Measurements from ENCODE around the gene BCL2L13. TPM values are rescaled to one million over a fixed set of nuclear protein-coding genes. Genes with fewer than 3 reads are reported as not detected.
A peak's percentile ranks its signal among the peaks of the same experiment; 100 is the strongest.

Gene BCL2L13
- total RNA-seq, 1 donor from 2014 or later, result 48.4 TPM

- no peak for TF ChIP-seq CTCF (IDR thresholded peaks at IDR 0.05; ENCODE audit: insufficient read depth, low read length, severe bottlenecking)
- Histone ChIP-seq H3K4me3 (ENCODE audit: low read depth, low read length) (no peak overlapping the region), H3K27me3 (ENCODE audit: control insufficient read depth, insufficient read depth, low read length) (no peaks in the 10 kb centered on the region), H3K36me3 (ENCODE audit: control insufficient read depth, insufficient read depth, low read length) (peaks cover 4% of the 10 kb centered on the region)
- DNase-seq (ENCODE audit: low read depth), result peak; percentile 93
- FAIRE-seq, result no peak
Observed at GRCh38 chr22:17705951-17706900, 67.7 kb downstream of the BCL2L13 start.

GRCh38 chr22:17706947-17707346 is 68.4 kb downstream of the BCL2L13 start:
- no peak for DNase-seq (ENCODE audit: low read depth)
- Histone ChIP-seq H3K36me3 (ENCODE audit: control insufficient read depth, insufficient read depth, low read length) (peaks cover 4% of the 10 kb centered on the region), H3K4me3 (ENCODE audit: low read depth, low read length) (no peak overlapping the region), H3K27me3 (ENCODE audit: control insufficient read depth, insufficient read depth, low read length) (no peaks in the 10 kb centered on the region)
- FAIRE-seq, result no peak
- TF ChIP-seq CTCF (IDR thresholded peaks at IDR 0.05; ENCODE audit: insufficient read depth, low read length, severe bottlenecking), result no peak

- DNase-seq (ENCODE audit: low read depth), result no peak
- FAIRE-seq, result no peak
- Histone ChIP-seq H3K4me3 (ENCODE audit: low read depth, low read length) (no peak overlapping the region), H3K27me3 (ENCODE audit: control insufficient read depth, insufficient read depth, low read length) (no peaks in the 10 kb centered on the region), H3K36me3 (ENCODE audit: control insufficient read depth, insufficient read depth, low read length) (peaks cover 2% of the 10 kb centered on the region)
- TF ChIP-seq CTCF (IDR thresholded peaks at IDR 0.05; ENCODE audit: insufficient read depth, low read length, severe bottlenecking), result no peak
Observed at GRCh38 chr22:17707526-17707925, 69.0 kb downstream of the BCL2L13 start.

GRCh38 chr22:17710023-17710422 is 71.5 kb downstream of the BCL2L13 start:
- DNase-seq (ENCODE audit: low read depth) (no peak), FAIRE-seq (no peak)
- Histone ChIP-seq H3K36me3 (ENCODE audit: control insufficient read depth, insufficient read depth, low read length) (peaks cover 2% of the 10 kb centered on the region), H3K27me3 (ENCODE audit: control insufficient read depth, insufficient read depth, low read length) (no peaks in the 10 kb centered on the region), H3K4me3 (ENCODE audit: low read depth, low read length) (no peak overlapping the region)
- no peak for TF ChIP-seq CTCF (IDR thresholded peaks at IDR 0.05; ENCODE audit: insufficient read depth, low read length, severe bottlenecking)

GRCh38 chr22:17712441-17712840 is 73.9 kb downstream of the BCL2L13 start:
- Histone ChIP-seq H3K4me3 (ENCODE audit: low read depth, low read length) (no peak overlapping the region), H3K27me3 (ENCODE audit: control insufficient read depth, insufficient read depth, low read length) (no peaks in the 10 kb centered on the region), H3K36me3 (ENCODE audit: control insufficient read depth, insufficient read depth, low read length) (peaks cover 2% of the 10 kb centered on the region)
- no peak for TF ChIP-seq CTCF (IDR thresholded peaks at IDR 0.05; ENCODE audit: insufficient read depth, low read length, severe bottlenecking)
- no peak for FAIRE-seq
- peak; percentile 59 for DNase-seq (ENCODE audit: low read depth)
